Parathyroid adenoma (tissue), 2 donors: ENCODE measurements around the gene DES.

Experiments
- H2AFZ ChIP-seq: fragments of 300-600 bp; sonication (generic); one replicate; pipeline ENCODE4 v1.7.0; 2017; ENCODE audit warnings: antibody characterized with exemption, mild to moderate bottlenecking
- H3K27ac ChIP-seq: fragments of 300-600 bp; sonication (generic); one replicate; pipeline ENCODE4 v1.7.0; 2017
- H3K27me3 ChIP-seq: fragments of 300-600 bp; sonication (generic); one replicate; pipeline ENCODE4 v1.7.0; 2017; ENCODE audit warnings: low read length; ENCODE audit not compliant: control insufficient read depth, insufficient read depth
- H3K36me3 ChIP-seq: fragments of 300-600 bp; sonication (generic); one replicate; pipeline ENCODE4 v1.7.0; 2017; ENCODE audit warnings: low read length; ENCODE audit not compliant: control insufficient read depth, insufficient read depth
- H3K4me1 ChIP-seq: fragments of 300-600 bp; sonication (generic); one replicate; pipeline ENCODE4 v1.7.0; 2017; ENCODE audit warnings: control low read depth
- H3K4me2 ChIP-seq: fragments of 300-600 bp; sonication (generic); one replicate; pipeline ENCODE4 v1.7.0; 2017; ENCODE audit warnings: low read length
- H3K4me3 ChIP-seq: fragments of 300-600 bp; sonication (generic); one replicate; pipeline ENCODE4 v1.7.0; 2017; ENCODE audit warnings: low read depth, low read length
- H3K79me2 ChIP-seq: fragments of 300-600 bp; sonication (generic); one replicate; pipeline ENCODE4 v1.7.0; 2017; ENCODE audit warnings: control low read depth
- H3K9ac ChIP-seq: fragments of 300-600 bp; sonication (generic); one replicate; pipeline ENCODE4 v1.7.0; 2017; ENCODE audit warnings: mild to moderate bottlenecking
- H3K9me3 ChIP-seq: fragments of 300-600 bp; sonication (generic); one replicate; pipeline ENCODE4 v1.7.0; 2017; ENCODE audit warnings: low read length; ENCODE audit not compliant: control insufficient read depth
- CTCF ChIP-seq: fragments of 300-600 bp; sonication (generic); IDR thresholded peaks from one replicate; pipeline ENCODE4 v1.7.0; 2017; ENCODE audit warnings: antibody characterized with exemption, mild to moderate bottlenecking
- donor health status: primary hyperparathyroidism.

The DES gene

DNA sequence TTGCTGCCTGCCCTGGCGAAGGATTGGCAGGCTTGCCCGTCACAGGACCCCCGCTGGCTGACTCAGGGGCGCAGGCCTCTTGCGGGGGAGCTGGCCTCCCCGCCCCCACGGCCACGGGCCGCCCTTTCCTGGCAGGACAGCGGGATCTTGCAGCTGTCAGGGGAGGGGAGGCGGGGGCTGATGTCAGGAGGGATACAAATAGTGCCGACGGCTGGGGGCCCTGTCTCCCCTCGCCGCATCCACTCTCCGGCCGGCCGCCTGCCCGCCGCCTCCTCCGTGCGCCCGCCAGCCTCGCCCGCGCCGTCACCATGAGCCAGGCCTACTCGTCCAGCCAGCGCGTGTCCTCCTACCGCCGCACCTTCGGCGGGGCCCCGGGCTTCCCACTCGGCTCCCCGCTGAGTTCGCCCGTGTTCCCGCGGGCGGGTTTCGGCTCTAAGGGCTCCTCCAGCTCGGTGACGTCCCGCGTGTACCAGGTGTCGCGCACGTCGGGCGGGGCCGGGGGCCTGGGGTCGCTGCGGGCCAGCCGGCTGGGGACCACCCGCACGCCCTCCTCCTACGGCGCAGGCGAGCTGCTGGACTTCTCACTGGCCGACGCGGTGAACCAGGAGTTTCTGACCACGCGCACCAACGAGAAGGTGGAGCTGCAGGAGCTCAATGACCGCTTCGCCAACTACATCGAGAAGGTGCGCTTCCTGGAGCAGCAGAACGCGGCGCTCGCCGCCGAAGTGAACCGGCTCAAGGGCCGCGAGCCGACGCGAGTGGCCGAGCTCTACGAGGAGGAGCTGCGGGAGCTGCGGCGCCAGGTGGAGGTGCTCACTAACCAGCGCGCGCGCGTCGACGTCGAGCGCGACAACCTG lies at the start of gene DES:
Gene DES, plus strand, starts transcription at position 223 of the 857 bp plus-strand sequence. Its CDS starts 86 bp downstream, at position 309.
- no peaks in the 10 kb centered on the region for H3K4me1 ChIP-seq
- H3K9me3 ChIP-seq = no peaks in the 10 kb centered on the region
- H3K27ac ChIP-seq = no peak within 1 kb of the TSS
- no peak within 1 kb of the TSS for H3K9ac ChIP-seq
- H2AFZ ChIP-seq = peak within 1 kb of the TSS; percentile 4
- H3K4me2 ChIP-seq = no peak within 1 kb of the TSS
- H3K27me3 ChIP-seq = no peaks in the 10 kb centered on the region
- no peaks in the 10 kb centered on the region for H3K36me3 ChIP-seq
- no peak within 1 kb of the TSS for H3K4me3 ChIP-seq
- H3K79me2 ChIP-seq = no peaks in the 10 kb centered on the region
- TF ChIP-seq CTCF = no peak

- H3K4me1 ChIP-seq = peaks cover 3% of the 10 kb centered on the region
- H3K79me2 ChIP-seq = no peaks in the 10 kb centered on the region
- H3K36me3 ChIP-seq = no peaks in the 10 kb centered on the region
- no peak overlapping the region for H3K9ac ChIP-seq
- no peak overlapping the region for H2AFZ ChIP-seq
- no peaks in the 10 kb centered on the region for H3K9me3 ChIP-seq
- TF ChIP-seq CTCF = no peak
- peak overlapping the region; percentile 79 for H3K4me2 ChIP-seq
- peak overlapping the region; percentile 20 for H3K27ac ChIP-seq
- H3K27me3 ChIP-seq = no peaks in the 10 kb centered on the region
- H3K4me3 ChIP-seq = peak overlapping the region; percentile 38
These were observed 49.4 kb upstream of the DES start for GRCh38 chr2:219368690-219369191.

DNA sequence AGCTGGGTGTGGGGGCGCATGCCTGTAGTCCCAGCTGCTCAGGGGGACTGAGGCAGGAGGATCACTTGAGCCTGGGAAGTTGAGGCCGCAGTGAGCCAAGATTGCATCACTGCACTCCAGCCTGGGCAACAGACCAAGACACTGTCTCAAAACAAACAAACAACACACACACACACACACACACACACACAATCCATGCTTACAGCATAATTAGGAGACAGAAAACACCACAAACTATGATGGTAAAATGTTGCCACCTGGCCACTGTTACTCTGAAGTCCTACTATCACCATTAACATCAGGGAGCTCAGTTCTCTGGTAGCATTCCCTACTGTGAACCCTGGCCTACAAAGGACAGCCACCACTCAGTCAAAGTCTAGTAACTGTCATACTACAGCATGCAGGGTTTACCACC lies 48.7 kb upstream of the DES start:
- Histone ChIP-seq H3K27me3 (no peaks in the 10 kb centered on the region), H3K79me2 (no peaks in the 10 kb centered on the region), H3K36me3 (no peaks in the 10 kb centered on the region), H3K4me1 (peaks cover 3% of the 10 kb centered on the region), H3K9me3 (no peaks in the 10 kb centered on the region), H3K4me2 (no peak overlapping the region), H3K4me3 (no peak overlapping the region), H3K9ac (no peak overlapping the region), H3K27ac (no peak overlapping the region), H2AFZ (no peak overlapping the region)
- no peak for TF ChIP-seq CTCF

- Histone ChIP-seq H3K36me3 (no peaks in the 10 kb centered on the region), H3K4me2 (no peak overlapping the region), H3K9ac (no peak overlapping the region), H2AFZ (no peak overlapping the region), H3K4me3 (no peak overlapping the region), H3K79me2 (no peaks in the 10 kb centered on the region), H3K27ac (no peak overlapping the region), H3K4me1 (no peaks in the 10 kb centered on the region), H3K27me3 (no peaks in the 10 kb centered on the region), H3K9me3 (no peaks in the 10 kb centered on the region)
- no peak for TF ChIP-seq CTCF
These were observed 39.9 kb upstream of the DES start for GRCh38 chr2:219378163-219378851.
